Hematopoietic multipotent progenitor cell treated with erythropoietin and hydrocortisone succinate and interleukin-3 and kit ligand, for 8 days (in vitro differentiated cells): Measurements from ENCODE around the gene LRG1.

Experiments used
- DNase-seq: peaks from one replicate; pipeline ENCODE4 v3.0.0-alpha.2; 2015

The LRG1 gene

DNA sequence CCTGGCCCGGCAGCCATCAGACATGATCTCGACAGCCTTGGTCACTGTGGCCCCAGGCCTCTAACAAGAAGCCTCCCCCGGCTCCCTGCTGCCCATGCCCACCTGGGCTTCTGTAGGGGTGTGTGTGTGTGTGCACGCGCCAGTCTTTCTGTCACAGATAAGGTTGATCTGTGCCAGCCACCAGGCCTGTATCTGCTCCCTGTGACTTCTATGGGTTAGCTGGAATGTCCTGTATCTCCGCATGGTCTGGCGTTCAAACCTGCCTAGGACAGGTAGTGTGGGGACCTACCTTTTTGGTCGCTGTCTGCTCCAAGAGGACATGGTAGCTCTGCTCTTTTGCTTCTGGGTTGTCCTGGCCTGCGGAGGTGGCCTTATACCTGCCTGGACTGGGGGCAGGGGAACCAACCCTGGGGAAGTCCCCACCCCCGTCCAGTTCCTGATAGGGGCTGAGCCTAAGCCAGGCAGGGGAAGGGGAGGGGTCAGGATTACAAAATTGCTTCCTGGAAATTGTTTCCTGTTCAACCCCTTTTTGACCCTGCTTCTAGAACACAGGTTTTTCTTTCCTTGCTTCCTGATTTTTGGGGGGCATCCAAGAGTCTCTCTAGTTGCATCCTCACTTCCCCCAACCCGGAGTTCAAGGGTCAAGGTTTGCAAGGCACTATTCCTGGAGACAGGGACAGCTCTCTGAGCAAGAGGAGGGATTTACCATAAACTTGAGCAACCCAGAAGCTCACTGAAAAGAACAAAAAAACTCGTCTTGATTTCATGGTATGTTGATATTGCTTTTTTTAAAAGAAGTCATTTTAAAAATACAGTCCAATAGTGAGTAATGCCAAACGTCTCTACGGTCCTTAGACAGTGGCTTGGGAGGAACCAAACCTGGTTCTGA lies at the start of gene LRG1:
Gene LRG1 (minus strand): TSS at position 344 of the 889 bp plus-strand sequence. CDS start 23 bp downstream, at position 321.
- peak; percentile 71 for DNase-seq

GRCh38 chr19:4588291-4588761 lies 48.5 kb upstream of the LRG1 start:
- no peak for DNase-seq

- DNase-seq: no peak
Observed at GRCh38 chr19:4587527-4587926, 47.7 kb upstream of the LRG1 start.

DNA sequence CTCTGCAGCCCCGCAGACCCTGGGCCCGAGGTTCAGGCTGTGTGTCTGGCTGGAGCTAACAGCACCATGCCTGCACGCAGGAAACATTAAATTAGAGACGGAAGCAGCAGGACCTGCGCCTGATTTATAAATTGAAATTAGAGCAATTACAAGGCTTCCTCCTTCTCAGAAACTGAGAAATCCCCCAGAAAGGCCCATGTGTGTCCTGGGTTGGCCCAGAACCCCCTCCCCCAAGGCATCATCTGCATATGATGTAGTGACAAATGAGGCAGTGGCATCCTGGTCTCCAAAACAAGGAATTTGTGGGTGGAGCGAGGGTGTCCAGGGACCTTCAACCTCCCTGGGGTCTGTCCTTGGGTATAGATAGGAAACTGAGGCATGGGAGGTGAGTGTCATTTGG lies 46.9 kb upstream of the LRG1 start:
- no peak for DNase-seq

DNA sequence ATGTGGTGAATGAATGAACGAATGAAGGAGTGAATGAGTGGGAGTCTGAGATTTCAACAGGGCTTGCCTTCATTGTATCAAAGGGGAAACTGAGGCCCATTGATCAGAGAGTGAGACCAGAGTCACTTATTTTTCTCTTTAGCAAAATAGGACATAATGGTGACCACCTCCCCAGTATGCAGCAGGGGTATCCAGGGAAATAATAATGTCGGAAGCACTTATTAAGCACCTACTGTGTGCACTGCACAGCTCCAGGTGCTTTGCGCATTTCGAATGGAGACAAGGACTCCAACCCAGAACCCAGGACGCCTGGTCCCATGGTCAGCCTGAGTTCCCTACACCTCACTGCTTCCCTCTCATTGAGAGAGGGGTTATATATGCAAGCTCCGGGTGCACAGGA lies 46.4 kb upstream of the LRG1 start:
- DNase-seq: no peak

GRCh38 chr19:4585556-4585955 lies 45.7 kb upstream of the LRG1 start:
- no peak for DNase-seq

GRCh38 chr19:4584670-4585460 lies 45.0 kb upstream of the LRG1 start:
- DNase-seq: no peak

GRCh38 chr19:4583961-4584669 lies 44.3 kb upstream of the LRG1 start:
- no peak for DNase-seq

- DNase-seq: no peak
Observed at GRCh38 chr19:4582980-4583842, 43.4 kb upstream of the LRG1 start.

DNA sequence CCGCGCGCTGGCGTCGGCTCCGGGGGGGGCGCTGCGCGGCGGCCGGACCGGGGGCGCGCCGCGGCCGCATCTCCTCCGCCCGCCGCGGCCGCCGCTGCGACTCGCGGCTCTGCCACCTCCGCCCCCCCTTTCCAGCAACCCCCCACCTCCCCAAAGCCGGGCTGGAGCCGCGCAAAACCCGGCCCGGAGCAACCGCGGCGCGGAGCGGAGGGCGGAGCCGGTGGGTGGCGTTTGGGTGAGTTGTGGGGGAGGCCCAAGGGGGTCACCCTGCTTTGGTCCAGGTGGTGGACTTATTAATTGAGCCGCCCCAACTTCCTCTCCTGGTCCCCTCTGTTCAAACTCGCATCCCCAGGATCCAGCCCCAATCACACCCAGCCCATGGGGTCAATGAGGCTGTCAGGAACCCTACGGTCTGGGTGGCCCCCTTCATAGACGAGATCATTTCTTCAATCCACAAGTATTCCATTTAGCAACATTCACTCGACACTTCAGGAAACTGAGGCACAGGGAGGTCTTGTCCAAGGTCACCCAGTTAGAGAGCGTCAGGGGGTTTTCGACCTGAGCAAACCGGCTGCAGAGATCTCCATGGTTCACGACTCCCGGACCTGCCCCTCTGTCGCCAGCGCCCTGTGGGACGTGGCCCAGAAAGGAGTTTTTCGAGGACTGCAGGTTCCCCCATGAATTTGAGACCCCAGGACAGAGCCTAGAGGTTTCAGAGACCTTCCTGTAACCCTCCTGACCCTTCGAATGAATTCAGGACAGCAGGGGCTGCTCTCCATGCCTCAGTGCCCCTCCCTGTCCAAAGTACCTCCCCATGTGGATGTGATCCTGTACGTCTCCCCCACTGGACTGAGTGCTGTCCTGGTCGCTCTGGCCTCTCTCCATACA lies 42.1 kb upstream of the LRG1 start:
- DNase-seq: no peak

- no peak for DNase-seq
Observed at GRCh38 chr19:4580961-4581665, 41.3 kb upstream of the LRG1 start.

DNA sequence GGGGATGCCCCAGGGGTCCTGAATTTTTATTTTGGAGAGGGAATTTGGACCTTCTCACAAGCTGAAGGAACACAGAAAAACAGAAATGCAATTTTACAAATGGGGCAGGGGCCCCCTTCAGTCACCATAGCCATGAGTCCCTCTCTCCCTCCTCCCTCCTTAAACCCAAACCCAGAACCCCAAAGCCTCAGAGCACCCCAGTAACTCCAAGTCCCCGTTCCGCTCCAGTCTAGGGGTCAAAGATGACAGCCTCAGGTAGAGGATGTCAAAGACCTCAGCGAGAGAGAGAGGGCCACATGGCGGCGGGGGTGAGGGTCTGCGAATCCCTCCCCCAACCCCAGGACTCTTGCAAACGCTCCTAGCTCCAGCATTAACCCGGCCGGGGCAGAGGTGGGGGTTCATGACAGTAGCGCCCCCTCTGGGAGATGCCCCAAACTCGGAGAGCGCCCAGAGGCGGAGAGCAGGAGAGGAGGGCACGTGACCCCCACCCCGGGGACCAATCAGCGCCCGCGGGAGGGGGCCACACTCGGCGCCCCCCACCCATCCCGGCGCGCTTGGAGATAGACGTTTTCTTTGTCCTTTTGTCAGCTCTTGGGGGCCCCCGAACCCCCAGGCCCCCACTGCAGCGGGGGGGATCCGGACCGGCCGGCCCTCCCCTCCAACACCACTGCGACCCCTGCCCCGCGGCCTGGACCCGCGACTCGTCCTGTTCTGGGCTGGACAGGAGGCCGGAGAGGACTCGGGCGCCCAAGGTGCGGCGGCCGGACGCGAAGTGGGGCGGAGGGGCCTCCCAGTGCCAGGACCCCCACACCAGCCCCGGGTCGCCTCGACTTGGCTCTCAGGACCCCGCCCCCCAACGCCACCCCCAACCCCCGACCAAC lies 40.4 kb upstream of the LRG1 start:
- no peak for DNase-seq

DNA sequence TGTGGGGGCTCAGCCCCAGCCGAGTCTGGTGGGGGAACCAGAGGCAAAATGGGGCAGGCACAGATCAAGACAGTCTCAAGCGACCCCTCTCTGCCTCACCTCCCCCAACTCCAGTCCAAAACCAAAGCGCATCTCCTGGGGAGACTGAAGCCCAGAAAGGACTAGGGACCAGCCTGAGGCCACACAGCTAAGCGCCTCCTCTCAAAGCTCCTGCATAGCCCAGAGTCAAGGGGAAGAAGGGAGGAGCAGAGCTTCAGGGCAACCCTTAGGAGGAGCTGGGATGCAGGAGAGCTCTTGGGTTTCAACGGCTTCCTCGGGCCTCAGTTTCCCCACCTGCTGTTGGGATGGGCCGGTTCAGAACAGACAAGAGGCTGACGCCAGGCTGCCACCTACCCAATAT lies 39.6 kb upstream of the LRG1 start:
- DNase-seq: no peak

GRCh38 chr19:4578552-4579248 lies 38.9 kb upstream of the LRG1 start:
- DNase-seq: no peak

GRCh38 chr19:4577020-4577782 lies 37.4 kb upstream of the LRG1 start:
- DNase-seq: no peak

DNA sequence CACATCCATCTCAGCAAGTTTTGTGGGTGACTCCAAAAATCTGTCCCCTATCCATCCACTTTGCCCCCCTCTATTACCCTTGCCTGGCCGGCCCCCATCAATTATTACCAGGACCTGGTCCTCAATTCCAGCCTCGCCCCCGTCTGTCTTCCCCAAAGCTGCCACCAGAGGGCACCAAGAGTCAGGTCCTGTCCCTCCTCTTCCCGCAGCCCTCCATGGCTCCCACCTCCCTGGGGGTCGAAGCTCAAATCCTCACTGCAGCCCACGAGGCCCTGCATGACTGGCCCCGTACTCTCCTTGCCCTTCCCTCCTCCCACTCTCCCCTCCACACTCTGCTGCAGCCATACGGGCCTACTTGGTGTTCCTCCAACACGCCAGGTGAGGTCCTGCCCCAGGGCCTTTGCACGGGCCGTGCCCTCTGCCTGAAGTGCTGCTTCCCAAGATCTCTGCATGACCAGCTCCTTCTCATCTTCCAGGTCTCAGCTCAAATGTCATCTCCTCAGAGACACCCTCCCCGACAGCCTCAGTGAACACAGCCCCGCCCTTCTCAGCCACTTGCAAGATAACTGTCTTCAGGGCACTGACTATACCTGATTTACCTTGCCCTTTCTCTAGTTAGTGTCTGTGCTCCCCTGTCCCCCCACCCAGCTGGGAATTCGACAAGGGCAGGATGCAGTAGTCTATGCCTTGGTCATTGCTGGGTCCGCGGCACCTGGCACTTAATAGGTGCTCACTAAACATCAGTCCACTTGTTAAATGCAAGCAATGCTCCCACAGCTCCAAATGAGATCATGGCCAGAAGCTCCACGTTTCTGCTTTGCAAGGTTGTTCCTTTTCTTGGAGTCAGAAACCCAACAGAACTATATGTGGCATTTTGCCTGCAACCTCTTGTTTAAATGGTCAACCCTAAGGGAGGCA lies 36.4 kb upstream of the LRG1 start:
- DNase-seq: peak; percentile 55
